Measurements from ENCODE around the gene ECI2. TPM values are rescaled to one million over a fixed set of nuclear protein-coding genes. Genes with fewer than 3 reads are reported as not detected.

Gene ECI2
- total and polyA plus RNA-seq, 4 donors: 34.3 to 47.9 (median 38.6) TPM

GRCh38 chr6:4157506-4157905, 22.1 kb upstream of the ECI2 start:
- intact Hi-C loops (cut with DNase I): loop anchor here (5.0 kb wide), 1 partner anchor 100 kb away; no protein-coding TSS in a partner anchor
- WGBS, 2 donors: 79% methylated on average over 12 of the region's 12 CpGs
- H3K27me3 ChIP-seq (ENCODE audit: control insufficient read depth in 1 of 2, insufficient read depth in 2 of 2, low read length in 1 of 2): no peaks in the 10 kb centered on the region

DNA sequence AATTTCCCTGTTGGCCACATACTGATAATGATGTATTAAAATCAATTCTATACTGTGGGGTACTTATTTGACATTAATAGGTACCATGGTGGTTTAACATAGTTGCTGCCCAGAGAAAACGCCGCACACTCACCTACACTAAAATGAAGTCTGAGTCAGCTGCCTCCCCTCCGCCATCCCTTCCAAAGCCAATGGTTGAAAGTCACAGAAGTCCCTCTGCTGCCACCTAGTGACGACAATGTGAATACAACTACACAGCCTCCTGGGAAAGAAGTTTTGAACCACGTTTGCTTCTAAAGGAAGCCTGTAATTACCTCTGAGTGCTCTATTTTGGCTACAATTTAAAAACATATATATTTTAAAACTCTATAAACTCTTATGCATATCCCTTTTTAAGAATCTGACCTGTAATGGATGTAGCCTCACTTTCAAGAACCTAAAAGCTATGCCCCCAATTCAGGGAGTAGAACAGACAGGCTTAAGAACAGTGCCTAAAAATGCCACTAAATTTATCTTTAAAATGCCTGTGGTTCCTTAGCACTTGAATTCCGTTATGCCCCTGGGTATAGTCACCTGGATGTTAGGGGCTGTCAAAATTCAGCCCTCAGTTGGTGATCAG, 20.6 kb upstream of the ECI2 start:
- Histone ChIP-seq H3K9me3 (ENCODE audit: control insufficient read depth, low read length) (no peaks in the 10 kb centered on the region), H3K27me3 (ENCODE audit: control insufficient read depth in 1 of 2, insufficient read depth in 2 of 2, low read length in 1 of 2) (no peaks in the 10 kb centered on the region), H3K4me3 (ENCODE audit: low read length in 2 of 2) (no peak overlapping the region), H3K4me1 (ENCODE audit: control insufficient read depth in 1 of 2, insufficient read depth in 2 of 2, low read length in 2 of 2) (no peaks in the 10 kb centered on the region), H3K36me3 (ENCODE audit: control insufficient read depth in 1 of 2, insufficient read depth in 2 of 2, low read length in 1 of 2) (no peaks in the 10 kb centered on the region), H3K27ac (ENCODE audit: low read depth in 1 of 2, low read length in 2 of 2) (no peak overlapping the region)
- DNase-seq: peak; percentile 74 to 80
- WGBS, 2 donors: 0 to 1% methylated on average over 6 of the region's 6 CpGs
- peak; percentile 89 for ATAC-seq (ENCODE audit: low FRiP score)
- intact Hi-C loops (cut with DNase I): loop anchor here (5.0 kb wide), 1 partner anchor 99 kb away; no protein-coding TSS in a partner anchor

More at GRCh38 chr6:4157506-4157905, 22.1 kb upstream of the ECI2 start:
- no peak overlapping the region for H3K4me3 ChIP-seq (ENCODE audit: low read length in 2 of 2)
- H3K36me3 ChIP-seq (ENCODE audit: control insufficient read depth in 1 of 2, insufficient read depth in 2 of 2, low read length in 1 of 2): no peaks in the 10 kb centered on the region
- H3K4me1 ChIP-seq (ENCODE audit: control insufficient read depth in 1 of 2, insufficient read depth in 2 of 2, low read length in 2 of 2): no peaks in the 10 kb centered on the region
- H3K27ac ChIP-seq (ENCODE audit: low read depth in 1 of 2, low read length in 2 of 2): no peak overlapping the region
- DNase-seq (no peak), ATAC-seq (ENCODE audit: low FRiP score) (no peak)
- no peaks in the 10 kb centered on the region for H3K9me3 ChIP-seq (ENCODE audit: control insufficient read depth, low read length)

DNA sequence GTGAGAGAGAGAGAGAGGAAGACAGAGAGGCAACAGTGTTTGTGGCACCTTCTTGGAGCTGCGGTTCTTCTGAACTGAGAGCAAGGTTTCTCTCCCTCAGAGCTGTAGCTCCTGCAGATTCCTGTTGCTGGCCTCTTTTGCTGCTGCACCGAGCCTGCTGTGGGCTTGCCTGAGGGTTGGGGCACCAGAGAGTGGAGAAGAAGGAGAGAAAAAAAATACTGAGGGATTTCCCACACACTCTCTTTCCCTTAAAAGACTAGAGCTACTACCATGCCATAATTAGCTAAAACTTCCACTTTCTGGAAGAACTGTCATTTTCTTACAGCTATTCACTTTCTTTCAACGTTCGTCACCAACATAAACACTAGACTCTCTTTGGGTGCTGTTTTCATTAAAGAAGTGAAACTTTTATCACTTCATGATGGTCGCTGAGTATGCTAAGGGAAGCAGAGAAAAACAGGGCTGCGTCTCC, 18.2 kb upstream of the ECI2 start:
- H3K9me3 ChIP-seq (ENCODE audit: control insufficient read depth, low read length): no peaks in the 10 kb centered on the region
- ATAC-seq (ENCODE audit: low FRiP score): no peak
- intact Hi-C loops (cut with DNase I): no loop called here
- no peak overlapping the region for H3K27ac ChIP-seq (ENCODE audit: low read depth in 1 of 2, low read length in 2 of 2)
- no peaks in the 10 kb centered on the region for H3K27me3 ChIP-seq (ENCODE audit: control insufficient read depth in 1 of 2, insufficient read depth in 2 of 2, low read length in 1 of 2)
- no peak overlapping the region for H3K4me3 ChIP-seq (ENCODE audit: low read length in 2 of 2)
- 86 to 90% methylated on average over 6 of the region's 6 CpGs for WGBS, 2 donors
- no peaks in the 10 kb centered on the region for H3K4me1 ChIP-seq (ENCODE audit: control insufficient read depth in 1 of 2, insufficient read depth in 2 of 2, low read length in 2 of 2)
- H3K36me3 ChIP-seq (ENCODE audit: control insufficient read depth in 1 of 2, insufficient read depth in 2 of 2, low read length in 1 of 2): no peaks in the 10 kb centered on the region
- DNase-seq: no peak

DNA sequence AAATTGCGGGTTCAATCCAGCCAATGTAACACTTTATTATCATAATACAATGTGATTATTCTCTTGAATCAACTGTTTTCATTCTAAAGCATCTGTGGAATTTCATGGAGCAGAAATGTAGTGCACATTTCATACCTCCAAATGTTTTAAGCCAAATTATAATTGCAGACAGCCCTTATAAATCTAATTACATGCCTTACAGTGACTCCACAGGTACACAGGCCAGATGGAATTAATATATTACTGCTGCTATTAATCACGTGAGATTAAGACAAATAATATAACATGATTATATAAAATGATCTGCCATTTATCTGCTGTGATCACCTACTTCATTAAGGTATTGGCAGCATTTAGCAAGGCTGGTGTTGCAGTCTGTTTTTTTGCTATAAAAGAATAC, 9.7 kb upstream of the ECI2 start:
- ATAC-seq (ENCODE audit: low FRiP score): no peak
- WGBS, 2 donors: 78 to 80% methylated on average over 2 of the region's 2 CpGs
- no peak for DNase-seq
- Histone ChIP-seq H3K36me3 (ENCODE audit: control insufficient read depth in 1 of 2, insufficient read depth in 2 of 2, low read length in 1 of 2) (no peaks in the 10 kb centered on the region), H3K4me1 (ENCODE audit: control insufficient read depth in 1 of 2, insufficient read depth in 2 of 2, low read length in 2 of 2) (no peaks in the 10 kb centered on the region), H3K27me3 (ENCODE audit: control insufficient read depth in 1 of 2, insufficient read depth in 2 of 2, low read length in 1 of 2) (no peaks in the 10 kb centered on the region), H3K4me3 (ENCODE audit: low read length in 2 of 2) (no peak overlapping the region), H3K27ac (ENCODE audit: low read depth in 1 of 2, low read length in 2 of 2) (no peak overlapping the region), H3K9me3 (ENCODE audit: control insufficient read depth, low read length) (no peaks in the 10 kb centered on the region)
- intact Hi-C loops (cut with DNase I): no loop called here

GRCh38 chr6:4139272-4139671, 3.9 kb upstream of the ECI2 start:
- WGBS, 2 donors: 62 to 68% methylated on average over 3 of the region's 3 CpGs
- no peak overlapping the region for H3K27ac ChIP-seq (ENCODE audit: low read depth in 1 of 2, low read length in 2 of 2)

DNA sequence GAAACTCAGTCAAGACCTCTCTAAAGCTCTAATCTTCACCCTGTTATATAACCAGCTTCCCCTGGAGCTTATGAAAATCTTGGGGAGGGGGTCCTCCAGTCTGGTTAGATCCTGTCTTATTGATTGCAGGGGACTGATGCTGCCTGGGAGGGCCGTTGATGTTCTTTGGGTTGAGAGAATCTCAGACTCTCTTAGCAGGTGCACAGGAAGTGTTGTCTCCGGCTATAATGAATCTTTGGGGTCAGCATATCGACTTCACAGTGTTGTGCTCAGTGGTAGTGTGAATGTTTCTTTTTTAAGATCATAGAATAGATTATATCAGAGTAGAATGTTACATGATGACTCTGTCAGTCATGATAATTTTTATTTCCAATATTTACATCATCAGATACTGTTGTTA, 2.8 kb upstream of the ECI2 start:
- intact Hi-C loops (cut with DNase I): no loop called here
- H3K27me3 ChIP-seq (ENCODE audit: control insufficient read depth in 1 of 2, insufficient read depth in 2 of 2, low read length in 1 of 2): no peaks in the 10 kb centered on the region
- no peak overlapping the region for H3K27ac ChIP-seq (ENCODE audit: low read depth in 1 of 2, low read length in 2 of 2)

More at GRCh38 chr6:4139272-4139671, 3.9 kb upstream of the ECI2 start:
- H3K4me1 ChIP-seq (ENCODE audit: control insufficient read depth in 1 of 2, insufficient read depth in 2 of 2, low read length in 2 of 2): peaks cover 0 to 2% of the 10 kb centered on the region in 2 donors
- no peak overlapping the region for H3K4me3 ChIP-seq (ENCODE audit: low read length in 2 of 2)
- DNase-seq: no peak
- intact Hi-C loops (cut with DNase I): no loop called here
- H3K9me3 ChIP-seq (ENCODE audit: control insufficient read depth, low read length): no peaks in the 10 kb centered on the region
- ATAC-seq (ENCODE audit: low FRiP score): no peak
- H3K36me3 ChIP-seq (ENCODE audit: control insufficient read depth in 1 of 2, insufficient read depth in 2 of 2, low read length in 1 of 2): no peaks in the 10 kb centered on the region
- H3K27me3 ChIP-seq (ENCODE audit: control insufficient read depth in 1 of 2, insufficient read depth in 2 of 2, low read length in 1 of 2): no peaks in the 10 kb centered on the region

GRCh38 chr6:4136354-4136831, 1.0 kb upstream of the ECI2 start:
- Histone ChIP-seq H3K9me3 (ENCODE audit: control insufficient read depth, low read length) (no peaks in the 10 kb centered on the region), H3K4me1 (ENCODE audit: control insufficient read depth in 1 of 2, insufficient read depth in 2 of 2, low read length in 2 of 2) (peaks cover 0 to 2% of the 10 kb centered on the region in 2 donors), H3K4me3 (ENCODE audit: low read length in 2 of 2) (peak overlapping the region; percentile 64 to 83), H3K27ac (ENCODE audit: low read depth in 1 of 2, low read length in 2 of 2) (peak overlapping the region; percentile 77 to 95), H3K27me3 (ENCODE audit: control insufficient read depth in 1 of 2, insufficient read depth in 2 of 2, low read length in 1 of 2) (no peaks in the 10 kb centered on the region), H3K36me3 (ENCODE audit: control insufficient read depth in 1 of 2, insufficient read depth in 2 of 2, low read length in 1 of 2) (no peaks in the 10 kb centered on the region)
- intact Hi-C loops (cut with DNase I): no loop called here
- 0 to 1% methylated on average over 1 of the region's 1 CpG for WGBS, 2 donors
- no peak for DNase-seq
- no peak for ATAC-seq (ENCODE audit: low FRiP score)

More for the DNA sequence above, 2.8 kb upstream of the ECI2 start:
- Histone ChIP-seq H3K4me1 (ENCODE audit: control insufficient read depth in 1 of 2, insufficient read depth in 2 of 2, low read length in 2 of 2) (peaks cover 0 to 2% of the 10 kb centered on the region in 2 donors), H3K9me3 (ENCODE audit: control insufficient read depth, low read length) (no peaks in the 10 kb centered on the region), H3K36me3 (ENCODE audit: control insufficient read depth in 1 of 2, insufficient read depth in 2 of 2, low read length in 1 of 2) (no peaks in the 10 kb centered on the region), H3K4me3 (ENCODE audit: low read length in 2 of 2) (no peak overlapping the region)
- ATAC-seq (ENCODE audit: low FRiP score) (no peak), DNase-seq (no peak)
- 93% methylated on average over 3 of the region's 3 CpGs for WGBS, 2 donors

- WGBS, 2 donors: 1% methylated on average over 56 to 64 of the region's 64 CpGs
- peak; percentile 99 for DNase-seq
- Histone ChIP-seq H3K4me3 (ENCODE audit: low read length in 2 of 2) (peak overlapping the region; percentile 64 to 83), H3K4me1 (ENCODE audit: control insufficient read depth in 1 of 2, insufficient read depth in 2 of 2, low read length in 2 of 2) (peaks cover 0 to 2% of the 10 kb centered on the region in 2 donors), H3K36me3 (ENCODE audit: control insufficient read depth in 1 of 2, insufficient read depth in 2 of 2, low read length in 1 of 2) (no peaks in the 10 kb centered on the region), H3K9me3 (ENCODE audit: control insufficient read depth, low read length) (no peaks in the 10 kb centered on the region), H3K27ac (ENCODE audit: low read depth in 1 of 2, low read length in 2 of 2) (peak overlapping the region; percentile 77 to 95), H3K27me3 (ENCODE audit: control insufficient read depth in 1 of 2, insufficient read depth in 2 of 2, low read length in 1 of 2) (no peaks in the 10 kb centered on the region)
- intact Hi-C loops (cut with DNase I): no loop called here
- peak; percentile 97 for ATAC-seq (ENCODE audit: low FRiP score)
Observed at GRCh38 chr6:4135665-4136353, 434 bp upstream of the ECI2 start.
